NCI-H82 treated with DMSO at 0.1 percent for 48 hours (cell line): ENCODE results near the gene TMEM190.
A peak's percentile ranks its signal among the peaks of the same experiment; 100 is the strongest.

Source experiments
- DNase-seq: peaks from one replicate; lab custom pipeline; 2025; ENCODE audit not compliant: unreplicated experiment; lab: John Stamatoyannopoulos, UW

The TMEM190 gene

DNA sequence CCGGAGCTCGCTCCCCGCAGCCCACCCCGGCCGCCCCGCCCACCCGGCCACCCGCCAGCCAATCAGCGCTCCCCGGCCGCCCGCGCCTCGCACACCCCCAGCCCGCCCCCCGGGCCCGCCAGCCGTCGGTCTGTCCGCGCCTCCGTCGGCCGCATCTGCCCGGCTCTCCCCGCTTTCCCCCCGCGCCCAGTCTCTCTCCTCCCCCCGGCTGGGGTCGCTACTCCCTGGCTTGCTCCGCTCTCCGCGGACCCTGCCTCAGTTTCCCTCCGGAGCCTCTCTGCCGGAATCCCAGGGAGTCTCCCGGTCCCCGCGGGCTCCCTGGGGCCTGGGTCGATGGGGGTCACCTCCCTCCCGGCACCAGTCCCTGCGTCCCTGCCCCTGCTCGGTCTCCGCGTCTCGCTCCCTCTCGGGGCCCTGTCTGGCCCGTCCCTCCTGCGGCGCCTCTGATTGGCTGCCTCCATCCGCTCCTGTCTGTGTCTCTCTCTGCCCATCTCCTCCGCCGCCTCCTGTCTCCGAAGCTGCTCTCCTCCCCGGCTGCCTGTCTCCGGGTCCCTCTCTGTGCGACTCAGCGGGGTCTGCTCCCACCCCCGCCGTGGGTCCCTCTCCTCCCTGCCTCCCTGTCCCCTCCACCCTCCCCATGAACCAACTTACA lies 6.8 kb upstream of the TMEM190 start:
- DNase-seq: peak; percentile 38

DNA sequence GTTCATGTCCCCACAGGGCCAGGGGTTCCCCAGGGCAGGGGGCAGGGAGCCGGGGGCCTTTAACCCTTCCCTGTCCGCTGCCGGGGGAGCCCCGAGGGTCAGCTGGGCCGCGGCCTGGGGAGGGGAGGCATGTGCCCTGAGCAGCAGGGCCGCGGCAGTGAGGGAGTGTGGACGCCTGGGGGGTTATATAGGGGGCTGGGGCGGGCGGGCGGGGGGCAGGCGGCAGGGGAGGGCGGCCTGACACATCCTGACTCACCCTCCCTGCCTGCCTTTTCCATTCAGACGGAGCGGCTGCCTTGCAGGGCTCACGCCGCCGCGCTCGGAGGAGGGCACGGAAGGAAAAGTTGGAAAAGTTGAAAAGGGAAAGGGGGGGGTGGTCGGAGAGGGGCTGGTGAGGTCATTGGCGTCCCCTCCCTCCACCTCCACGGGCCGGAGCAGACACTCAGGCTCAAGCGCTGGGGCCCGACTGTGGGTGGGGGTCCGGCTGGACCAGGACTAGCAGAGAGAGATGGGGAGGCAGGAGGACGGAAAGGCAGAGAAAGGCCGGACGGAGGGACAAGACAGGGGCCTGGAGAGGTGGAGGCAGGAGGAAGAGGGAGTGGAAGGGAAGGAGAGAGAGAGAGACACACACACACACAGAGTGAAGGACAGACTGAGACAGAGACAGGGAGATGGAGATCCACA lies 6.2 kb upstream of the TMEM190 start, which contains the start of gene IL11:
IL11 (minus strand) TSS at position 159 of the 684 bp plus-strand sequence; CDS start at position 6, 153 bp downstream.
- no peak for DNase-seq

DNA sequence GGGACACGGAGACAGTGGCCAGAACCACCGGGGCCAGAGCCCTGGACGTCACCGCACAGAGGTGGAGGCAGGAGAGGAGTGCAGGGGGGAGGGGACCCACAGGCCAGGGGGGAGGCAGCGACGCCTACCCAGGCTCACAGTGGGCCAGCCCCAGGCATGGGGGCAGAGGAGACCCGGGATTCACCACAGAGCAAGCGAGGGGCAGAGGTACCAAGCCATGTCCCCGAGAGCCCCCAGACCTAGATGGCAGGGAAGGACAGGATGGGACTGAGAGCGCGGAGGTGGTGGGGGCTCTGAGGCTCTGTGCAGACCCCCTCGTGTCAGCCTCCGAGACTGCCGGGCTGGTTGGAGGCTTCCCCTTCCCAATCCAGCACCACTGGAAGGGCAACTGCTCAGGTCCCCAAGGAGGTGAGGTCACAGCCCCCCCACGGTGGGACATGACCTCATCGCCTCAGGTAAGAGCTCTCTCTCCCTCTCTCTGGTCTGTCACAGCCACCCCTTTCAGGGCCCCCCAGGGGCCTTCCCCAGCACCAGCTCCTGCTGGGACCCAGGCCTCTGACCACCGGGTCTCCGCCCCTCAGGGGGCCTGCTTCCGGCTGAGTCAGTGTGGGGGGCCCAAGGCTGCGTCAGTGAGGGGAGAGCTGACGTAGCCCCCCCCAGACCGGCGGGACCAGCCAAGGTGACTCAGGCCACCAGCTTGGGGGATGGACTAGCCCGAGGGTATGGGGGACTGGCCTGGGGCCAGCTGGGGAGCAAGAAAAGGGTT lies 4.1 kb upstream of the TMEM190 start:
- no peak for DNase-seq

DNA sequence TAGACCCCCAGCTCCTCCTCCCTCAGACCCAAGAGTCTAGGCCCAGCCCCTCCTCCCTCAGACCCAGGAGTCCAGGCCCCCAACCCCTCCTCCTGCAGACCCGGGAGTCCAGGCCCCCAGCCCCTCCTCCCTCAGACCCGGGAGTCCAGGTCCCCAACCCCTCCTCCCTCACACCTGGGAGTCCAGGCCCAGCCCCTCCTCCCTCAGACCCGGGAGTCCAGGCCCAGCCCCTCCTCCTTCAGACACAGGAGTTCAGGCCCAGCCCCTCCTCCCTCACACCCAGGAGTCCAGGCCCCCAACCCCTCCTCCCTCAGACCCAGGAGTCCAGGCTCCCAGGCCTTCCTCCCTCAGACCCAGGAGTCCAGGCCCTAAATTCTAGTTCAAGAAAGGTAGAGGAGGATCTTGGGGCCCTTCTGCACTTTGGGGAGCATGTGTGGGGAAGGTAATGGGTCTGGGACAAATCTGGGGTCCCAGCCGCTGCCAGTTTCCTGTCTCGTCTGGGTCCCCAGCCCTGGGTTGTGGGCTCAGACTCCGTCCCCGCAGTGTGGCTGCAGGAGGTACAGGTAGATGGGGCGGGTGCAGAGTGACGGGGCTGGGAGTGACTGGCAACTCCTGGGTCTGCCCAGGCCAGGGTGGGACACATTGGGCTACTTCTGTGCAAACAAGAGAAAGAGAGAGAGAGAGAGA lies 3.2 kb upstream of the TMEM190 start:
- no peak for DNase-seq

DNA sequence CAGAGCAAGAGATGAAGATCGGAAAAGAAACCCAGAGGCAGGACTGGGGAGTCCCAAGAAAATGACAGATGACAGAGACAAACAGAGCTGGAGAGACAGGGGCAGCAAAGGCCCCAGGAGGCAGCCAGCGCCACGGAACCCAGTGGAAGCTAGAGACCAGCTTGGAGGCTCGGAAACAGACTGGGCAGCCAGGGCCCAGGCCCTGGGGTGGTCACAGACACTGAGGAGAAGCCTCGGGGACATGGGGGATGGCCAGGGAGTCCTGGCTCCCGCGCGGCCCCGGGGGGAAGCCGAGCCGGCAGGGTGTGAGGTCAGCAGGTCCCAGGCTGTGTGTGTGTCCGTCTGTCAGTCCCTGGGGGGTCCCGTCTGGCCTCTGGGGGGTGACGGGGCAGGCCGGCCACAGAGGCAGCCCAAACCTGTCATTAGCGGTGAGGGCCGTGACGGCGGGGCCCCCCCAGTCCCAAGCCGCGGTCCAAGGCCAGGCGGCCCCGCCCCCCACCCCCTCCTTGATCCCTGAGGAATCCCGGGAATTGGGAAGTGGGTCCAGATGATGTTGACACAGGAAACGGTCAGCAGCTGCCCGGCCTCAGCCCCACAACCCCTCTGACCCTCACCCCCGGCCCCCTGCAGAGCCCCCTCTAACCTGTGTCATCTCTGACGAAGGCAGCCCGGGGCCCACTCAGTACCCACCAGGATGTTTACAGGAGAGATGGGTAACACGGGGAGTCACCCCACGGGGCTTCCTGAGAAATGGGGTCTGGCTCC lies 2.5 kb upstream of the TMEM190 start:
- DNase-seq: no peak

DNA sequence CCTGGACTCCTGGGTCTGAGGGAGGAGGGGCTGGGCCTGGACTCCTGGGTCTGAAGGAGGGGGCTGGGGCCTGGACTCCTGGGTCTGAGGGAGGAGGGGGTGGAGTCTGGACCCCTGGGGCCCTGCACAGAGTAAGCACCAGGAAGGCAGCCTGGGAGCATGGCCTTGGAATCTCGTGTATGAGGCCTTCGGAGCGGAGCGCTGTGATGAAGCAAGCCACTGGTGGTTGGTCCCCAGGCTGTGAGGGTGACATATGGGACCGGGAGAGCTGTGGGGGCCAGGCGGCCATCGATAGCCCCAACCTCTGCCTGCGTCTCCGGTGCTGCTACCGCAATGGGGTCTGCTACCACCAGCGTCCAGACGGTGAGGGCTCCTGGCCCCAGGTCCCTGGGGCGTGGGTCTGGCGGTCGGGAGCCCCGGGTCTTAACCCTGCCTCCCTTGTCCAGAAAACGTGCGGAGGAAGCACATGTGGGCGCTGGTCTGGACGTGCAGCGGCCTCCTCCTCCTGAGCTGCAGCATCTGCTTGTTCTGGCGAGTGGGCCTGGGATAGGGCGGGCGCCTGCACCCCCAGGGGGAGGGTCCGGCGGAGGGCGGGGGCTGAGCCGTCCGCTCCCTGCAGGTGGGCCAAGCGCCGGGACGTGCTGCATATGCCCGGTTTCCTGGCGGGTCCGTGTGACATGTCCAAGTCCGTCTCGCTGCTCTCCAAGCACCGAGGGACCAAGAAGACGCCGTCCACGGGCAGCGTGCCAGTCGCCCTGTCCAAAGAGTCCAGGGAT lies 918 bp downstream of the TMEM190 start:
- no peak for DNase-seq

DNA sequence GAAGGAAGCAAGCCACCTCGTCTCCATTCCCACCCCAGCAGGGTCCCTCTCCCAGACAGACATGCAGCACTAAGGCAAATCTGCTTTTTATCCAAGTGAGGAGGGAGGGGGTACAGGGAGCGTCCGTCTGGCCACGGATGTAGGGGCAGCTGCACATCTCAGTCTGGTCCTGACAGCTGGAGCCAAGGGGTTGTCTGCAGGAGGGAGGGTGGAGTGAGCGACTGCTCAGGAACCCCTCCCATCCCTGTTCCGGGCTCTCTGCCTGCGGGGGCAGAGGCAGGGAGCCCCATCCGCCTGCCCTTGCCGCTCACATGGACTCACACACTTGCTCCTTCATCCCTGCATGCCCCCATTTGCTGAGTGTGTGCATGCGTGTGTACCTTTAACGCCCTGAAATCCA lies 2.5 kb downstream of the TMEM190 start:
- peak; percentile 73 for DNase-seq

DNA sequence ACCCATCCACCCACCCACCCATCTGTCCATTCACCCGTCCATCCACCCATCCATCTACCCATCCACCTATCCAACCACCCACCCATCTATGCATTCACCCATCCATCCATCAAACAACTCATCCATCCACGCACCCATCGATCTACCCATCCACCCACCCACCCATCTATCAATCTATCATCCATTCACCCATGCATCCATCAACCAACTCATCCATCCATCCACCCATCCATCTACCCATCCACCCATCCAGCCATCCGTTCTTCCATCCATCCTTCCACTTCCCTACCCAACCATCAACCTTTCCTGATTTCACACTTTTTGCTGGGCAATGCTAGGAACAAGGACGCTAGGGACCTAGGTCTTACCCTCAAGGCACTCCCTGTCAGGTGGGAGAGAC lies 5.4 kb downstream of the TMEM190 start:
- no peak for DNase-seq

DNA sequence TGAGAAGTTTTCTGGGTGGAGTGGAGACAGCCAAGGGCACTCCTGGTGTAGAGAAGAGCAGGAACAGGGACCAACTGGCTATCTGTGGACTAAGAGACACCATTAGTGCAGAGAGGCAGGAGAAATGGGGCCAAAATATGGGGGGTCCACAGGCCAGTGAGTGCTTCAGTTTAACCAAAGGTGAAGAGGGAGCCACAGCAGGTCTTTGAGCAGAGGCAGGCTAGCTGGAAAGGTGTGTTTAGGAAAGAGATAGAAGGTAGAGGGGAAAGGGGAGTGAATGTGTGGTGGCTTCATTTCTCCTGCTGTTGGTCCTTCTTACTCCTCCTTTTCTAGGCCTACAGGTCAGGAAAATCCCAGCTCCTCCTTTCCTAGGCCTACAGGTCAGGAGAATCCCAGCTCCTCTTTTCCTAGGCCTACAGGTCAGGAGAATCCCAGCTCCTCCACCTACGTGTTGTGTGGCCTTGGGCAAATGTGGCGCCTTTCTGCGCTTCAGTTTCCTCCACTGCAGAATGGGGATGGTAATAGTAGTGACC lies 6.0 kb downstream of the TMEM190 start:
- DNase-seq: no peak

DNA sequence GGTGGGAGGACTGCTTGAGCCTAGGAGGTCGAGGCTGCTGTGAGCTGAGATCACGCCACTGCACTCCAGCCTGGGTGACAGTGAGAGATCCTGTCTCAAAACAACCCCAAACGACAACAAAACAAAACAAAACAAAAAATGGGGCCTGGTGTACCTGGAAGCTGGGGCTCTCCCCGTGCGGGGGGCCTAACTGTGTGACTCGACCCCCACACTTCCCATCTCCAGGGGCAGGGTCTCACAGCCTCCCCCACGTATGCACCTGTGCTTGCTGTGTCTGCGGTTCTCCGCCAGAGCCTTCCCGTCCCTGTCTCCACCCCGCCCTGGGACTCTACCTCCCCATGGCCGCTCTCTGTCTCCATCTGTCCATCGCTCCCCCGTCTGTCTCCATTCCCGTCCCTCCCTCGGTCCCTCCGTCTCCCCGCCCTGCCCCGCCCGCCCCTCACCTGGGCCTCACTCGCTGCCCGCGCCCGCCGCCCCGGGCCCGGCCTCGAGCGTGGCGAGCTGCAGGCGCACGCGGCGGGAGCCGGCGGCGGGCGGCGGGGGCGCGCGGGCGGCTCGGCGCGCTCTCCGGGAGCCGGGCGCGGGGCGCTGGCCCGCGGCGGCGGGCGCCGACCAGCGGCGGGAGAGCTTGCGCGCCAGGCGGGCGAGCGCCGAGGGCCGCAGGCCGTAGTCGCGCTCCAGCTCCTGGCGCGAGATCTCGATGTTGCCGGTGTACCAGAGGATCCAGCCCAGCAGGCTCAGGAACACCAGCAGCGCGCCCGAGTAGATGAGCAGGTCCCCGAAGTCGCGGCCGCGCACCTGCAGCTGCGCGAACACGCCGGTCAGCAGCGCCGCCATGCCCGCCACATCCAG lies 6.9 kb downstream of the TMEM190 start:
- DNase-seq: no peak

DNA sequence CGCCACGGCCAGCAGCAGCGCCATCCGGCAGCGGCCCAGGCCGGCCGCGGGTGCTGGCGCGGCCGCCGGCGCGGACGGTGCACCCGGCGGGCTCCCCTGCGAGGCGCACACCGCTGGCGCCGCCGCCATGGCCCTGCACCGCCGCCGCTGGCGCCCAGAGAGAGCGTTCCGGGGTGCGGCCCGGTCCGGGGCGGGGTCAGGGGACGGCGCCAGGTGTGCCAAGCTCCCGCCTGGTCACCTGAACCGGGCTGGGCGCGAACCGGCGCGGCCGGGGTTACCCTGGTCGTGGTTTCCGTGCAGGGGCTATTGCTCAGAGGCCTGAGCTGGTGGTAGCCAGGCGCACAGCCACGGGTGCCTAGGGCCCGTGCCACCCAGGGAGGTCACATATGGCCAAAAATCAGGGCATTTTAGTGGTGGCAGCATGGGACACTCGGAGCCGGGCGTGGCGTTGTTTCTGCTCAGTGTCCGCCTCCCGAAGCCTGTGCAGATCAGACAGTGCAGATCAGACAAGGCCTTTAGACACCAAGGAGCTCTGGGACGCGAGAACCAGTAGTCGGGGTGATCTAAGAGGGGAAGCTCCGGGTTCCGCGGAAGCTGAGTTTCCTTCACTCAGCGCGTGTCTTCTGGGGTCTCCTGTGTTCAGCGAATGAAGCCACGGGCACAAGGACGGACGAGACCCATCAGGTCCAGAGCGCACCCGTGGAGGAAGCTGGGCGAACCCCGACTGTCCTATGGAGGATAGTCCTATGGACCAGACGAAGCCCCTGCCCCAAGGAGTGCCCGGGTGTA lies 7.7 kb downstream of the TMEM190 start, which contains the start of gene TMEM238:
TMEM238 (minus strand) TSS at position 162 of the 789 bp plus-strand sequence; CDS start at position 129, 33 bp downstream.
- no peak for DNase-seq

DNA sequence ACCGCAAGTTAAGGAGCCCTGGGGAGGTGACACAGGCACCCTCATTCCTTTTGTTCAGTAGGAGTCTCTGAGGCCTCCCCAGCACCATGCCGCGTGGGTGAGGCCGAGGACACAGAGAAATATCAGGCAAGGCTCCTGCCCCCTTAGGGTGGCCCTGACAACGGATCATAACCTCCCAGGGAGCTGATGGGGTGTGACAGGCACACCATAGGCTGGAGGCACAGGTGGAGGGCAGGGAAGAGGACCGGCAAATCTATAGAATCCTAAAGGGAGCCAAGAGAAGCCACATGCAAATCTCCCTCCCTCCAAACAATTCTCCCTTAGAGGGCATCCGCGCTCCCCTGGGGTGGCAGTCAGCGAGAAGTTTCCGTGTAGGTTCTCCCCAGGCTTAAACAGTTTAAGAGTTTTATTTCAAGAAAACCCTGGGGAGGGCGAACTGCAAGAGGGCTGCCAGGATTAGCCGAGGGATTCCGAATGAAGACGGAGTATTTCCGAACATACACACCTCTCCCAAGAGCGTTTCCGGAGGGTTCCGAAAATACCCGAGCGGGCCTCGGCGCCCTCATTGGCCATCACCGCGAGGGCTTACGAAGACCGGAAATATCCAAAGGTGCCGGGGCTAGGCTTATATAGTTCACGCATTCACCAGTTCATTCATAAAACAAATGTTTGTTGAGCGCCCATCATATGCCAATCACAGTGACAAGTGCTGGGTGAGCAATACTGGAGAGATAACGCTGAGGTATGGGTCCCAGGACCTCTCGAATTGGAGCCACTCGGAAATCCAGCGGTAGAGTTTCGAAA lies 8.5 kb downstream of the TMEM190 start:
- peak; percentile 92 for DNase-seq

DNA sequence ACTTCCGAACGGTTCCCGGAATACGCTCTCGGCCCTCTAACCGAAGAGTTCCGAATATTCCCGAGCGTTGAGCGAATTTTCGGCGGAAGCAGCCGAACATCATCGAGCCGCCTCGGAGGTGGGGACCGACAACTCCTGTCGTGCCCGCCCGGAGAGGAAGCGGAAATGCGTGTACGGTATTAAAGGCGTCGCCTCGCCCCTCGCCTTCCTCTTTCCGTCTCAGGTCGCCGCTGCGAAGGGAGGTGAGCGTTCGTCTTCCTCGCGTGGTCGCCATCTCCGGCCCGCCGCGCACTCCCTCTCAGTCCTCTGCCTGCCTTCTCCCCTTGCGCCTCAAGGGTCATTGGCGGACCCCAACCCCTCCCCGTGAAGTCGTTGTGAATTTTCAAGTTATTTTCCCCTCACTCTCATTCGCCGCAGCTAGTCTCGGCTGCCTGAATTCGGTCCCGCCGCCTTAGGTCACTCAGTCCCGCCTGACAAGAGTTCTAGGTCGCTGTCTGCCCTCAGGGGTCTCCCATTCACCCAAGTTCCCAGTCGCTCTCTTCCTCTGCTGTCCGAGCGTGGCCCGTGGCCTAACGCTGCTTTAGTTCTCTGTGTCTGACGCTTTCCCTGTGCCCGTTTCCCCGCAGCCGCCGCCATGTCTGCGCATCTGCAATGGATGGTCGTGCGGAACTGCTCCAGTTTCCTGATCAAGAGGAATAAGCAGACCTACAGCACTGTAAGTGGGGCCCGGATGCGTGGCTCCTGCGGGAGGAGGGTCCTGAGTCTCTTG lies 9.3 kb downstream of the TMEM190 start, which contains the start of gene RPL28:
RPL28 (plus strand) TSS at position 209 of the 769 bp plus-strand sequence; CDS start at position 635, 426 bp downstream.
- peak; percentile 92 for DNase-seq

DNA sequence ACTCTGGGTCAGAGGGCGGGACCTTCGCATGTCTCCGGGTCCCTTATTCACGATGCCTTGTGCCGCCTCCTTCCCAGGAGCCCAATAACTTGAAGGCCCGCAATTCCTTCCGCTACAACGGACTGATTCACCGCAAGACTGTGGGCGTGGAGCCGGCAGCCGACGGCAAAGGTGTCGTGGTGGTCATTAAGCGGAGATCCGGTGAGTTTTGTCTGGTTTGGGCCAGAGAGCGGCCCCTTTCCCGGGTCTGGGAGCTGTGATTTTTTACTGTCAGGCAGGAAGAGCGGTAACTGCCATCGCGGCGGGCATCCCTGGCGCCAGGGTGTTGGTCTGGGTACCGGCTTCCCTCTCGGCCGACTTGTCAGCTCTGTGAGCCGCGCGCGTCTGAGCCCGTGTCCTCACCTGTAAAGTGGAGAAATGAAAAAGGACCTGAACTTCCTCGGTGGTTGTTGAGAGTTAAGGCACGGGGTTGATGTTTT lies 9.9 kb downstream of the TMEM190 start:
- DNase-seq: no peak

DNA sequence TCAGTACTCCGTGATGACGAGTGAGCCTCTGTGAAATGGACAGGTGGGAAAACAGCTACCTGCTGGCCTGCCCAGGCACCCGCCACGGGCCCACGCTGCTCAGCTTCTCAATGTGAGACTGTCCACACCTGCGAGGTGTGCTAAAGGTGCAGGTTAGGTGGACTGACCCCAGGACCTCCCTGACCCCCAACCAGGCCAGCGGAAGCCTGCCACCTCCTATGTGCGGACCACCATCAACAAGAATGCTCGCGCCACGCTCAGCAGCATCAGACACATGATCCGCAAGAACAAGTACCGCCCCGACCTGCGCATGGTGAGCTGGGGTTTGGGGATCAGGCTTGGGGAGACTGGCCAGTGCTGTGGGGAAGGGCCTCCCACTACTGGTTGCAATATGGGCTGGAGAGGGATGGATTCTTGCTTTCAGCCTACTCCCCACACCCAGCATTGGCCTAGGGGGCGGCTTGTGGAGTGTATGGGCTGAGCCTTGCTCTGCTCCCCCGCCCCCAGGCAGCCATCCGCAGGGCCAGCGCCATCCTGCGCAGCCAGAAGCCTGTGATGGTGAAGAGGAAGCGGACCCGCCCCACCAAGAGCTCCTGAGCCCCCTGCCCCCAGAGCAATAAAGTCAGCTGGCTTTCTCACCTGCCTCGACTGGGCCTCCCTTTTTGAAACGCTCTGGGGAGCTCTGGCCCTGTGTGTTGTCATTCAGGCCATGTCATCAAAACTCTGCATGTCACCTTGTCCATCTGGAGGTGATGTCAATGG lies 11.3 kb downstream of the TMEM190 start:
- no peak for DNase-seq
